ENCODE data around the gene THSD4.

GRCh38 chr15:71635735-71636134 lies 520.5 kb downstream of the THSD4 start:
- TF ChIP-seq POLR2A (IDR thresholded peaks at IDR 0.05) (no peak), CTCF (IDR thresholded peaks at IDR 0.05) (no peak), POLR2AphosphoS5 (IDR thresholded peaks at IDR 0.05) (no peak), EP300 (IDR thresholded peaks at IDR 0.05) (no peak)

Measured in sigmoid colon (tissue), 4 donors.